ENCODE data around the gene DLG5.

The DLG5 gene

DNA sequence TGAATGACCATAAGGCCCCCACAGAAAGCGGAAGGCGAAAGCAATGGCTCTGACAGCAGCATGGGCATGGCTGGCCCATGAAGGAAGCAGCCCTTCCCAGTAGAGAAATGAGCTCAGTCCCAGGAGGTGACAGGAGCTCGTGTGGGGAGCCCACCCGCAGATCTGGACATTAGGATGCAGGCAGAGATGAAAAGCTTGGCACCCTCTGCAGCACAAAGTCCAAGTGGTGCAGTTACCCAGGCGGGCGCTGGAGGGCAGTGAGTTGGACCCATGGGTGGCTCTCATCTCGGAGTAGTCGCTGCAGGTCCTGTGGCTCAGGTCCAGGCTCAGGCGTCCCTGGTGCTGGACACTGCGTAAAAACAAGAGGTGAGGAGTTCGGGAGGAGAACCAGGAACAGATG is 109.0 kb downstream of the DLG5 start:
- DNase-seq, result no peak

DNA sequence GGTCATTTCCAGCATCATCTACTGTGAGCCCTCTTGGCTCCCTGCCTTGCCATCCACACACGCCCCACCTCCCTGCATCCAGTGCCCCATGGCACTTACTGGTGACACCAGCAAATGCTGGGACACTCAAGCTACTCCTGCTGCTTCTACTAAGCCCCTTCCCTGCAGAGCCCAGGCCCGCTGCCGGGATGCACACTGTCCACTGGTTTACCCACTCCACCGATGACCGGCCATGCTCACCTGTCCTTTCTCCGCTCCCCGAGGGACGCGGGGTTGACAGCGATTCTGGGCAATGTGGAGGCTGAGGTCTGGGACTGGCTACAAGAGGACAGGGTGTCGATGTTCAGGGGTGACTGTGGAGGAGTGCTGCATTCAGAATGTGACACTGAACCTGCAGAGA is 110.2 kb downstream of the DLG5 start:
- DNase-seq, result no peak

DNA sequence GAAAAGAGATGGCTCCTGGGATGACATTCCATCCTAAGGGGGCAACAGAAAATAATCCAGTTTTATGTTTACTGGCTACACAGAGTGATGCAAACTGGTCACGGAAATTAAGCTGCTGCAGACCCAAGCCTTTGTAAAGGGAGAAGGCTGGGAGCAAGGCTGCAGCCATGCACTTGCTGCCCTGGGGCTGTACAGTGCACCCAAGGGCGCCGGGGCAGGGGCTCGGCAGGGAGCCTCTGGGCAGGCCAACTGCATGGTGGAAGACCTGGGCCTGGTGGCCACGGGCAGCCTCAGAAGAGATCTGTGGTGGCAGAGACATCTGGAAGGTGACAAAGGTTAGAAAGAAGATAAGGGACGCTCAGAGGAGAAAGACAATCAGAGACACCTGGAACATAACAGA is 113.8 kb downstream of the DLG5 start:
- DNase-seq, result no peak

DNA sequence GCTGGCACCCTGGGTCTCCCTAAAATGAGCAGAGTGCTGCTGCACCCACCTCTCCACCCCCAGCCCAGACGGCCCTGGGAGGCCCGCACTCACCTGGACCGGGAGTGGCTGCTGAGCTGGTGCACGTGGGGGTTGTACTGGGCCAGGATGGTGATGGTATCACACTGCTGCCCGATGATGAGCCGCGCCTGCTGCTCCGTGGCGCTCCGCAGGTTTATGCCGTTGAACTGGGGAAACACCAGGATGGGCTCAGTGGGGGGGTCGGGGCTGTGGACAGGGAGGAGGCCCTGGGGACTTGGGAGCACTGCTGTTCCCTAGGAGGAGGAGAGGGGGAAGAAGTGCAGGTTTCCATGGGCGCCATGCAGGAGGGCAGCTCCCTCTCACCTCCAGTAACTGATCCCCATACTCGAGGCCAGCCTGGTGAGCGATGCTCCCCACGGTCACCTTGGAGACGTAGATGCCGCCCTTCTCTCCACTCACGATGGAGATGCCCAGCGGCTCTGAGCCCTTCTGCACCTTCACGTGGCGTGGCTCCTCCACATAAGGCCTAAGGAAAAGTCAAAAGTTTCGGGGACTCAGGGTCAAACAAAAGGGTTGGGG is 114.6 kb downstream of the DLG5 start:
- no peak for DNase-seq

DNA sequence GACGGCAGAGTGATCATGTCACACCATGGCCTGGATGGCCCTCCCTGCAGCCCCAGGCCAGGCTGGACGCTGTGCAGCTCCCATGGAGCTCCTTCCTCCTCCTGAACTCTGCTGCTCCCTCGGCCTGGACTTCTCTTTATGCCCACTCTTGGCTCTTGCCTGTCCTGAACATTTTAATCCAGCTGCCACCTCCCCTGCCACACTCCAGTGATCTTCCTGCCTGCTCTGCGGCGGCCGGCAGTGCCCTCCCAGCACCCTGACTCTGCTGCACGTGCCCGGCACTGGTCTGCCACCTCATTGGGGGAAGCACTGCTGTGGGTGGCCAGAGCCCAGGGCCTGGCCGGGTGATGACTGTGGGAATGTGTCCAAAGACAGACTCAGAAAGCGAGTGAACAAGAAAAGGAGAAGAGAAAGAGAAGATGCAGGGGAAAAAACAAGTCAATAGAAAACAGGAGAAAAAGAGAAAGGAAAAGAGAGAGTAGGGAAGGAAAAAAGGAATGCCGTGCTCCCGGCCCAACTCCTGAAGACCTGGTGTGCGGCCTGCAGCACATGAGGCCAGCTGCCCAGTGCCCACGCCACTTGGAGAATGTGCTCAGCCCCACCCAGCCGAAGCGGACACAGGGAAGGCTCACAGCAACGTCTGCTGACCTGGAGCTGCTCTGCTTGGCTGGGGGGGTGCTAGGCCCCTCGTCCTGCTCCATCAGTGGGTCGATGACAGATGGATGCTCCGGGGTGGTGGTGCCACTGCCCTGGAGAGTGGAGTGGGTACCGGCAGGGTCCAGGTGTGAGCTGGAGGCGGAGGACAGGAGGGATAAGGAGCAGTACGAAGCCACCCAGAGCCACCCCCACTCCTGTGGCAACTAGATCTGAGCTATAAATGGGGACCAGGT is 115.9 kb downstream of the DLG5 start:
- DNase-seq, result no peak

DNA sequence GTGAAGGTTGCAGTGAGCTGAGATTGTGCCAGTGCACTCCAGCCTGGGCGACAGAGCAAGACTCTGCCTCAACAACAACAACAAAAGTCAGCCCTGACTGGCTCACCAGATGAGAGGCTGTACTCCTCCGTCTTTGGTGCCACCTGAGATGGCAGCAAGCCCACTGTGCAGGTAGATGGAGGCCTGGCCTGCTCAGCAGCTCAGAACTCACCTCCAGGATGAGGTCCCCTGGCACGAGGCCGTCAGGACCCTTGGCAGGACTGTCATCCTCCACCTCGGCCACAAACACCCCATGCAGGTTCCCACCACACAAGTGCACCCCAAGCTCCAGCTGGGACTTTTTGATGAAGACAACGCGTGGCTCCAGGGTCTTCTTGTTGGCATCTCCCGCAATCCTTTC is 117.2 kb downstream of the DLG5 start:
- no peak for DNase-seq

DNA sequence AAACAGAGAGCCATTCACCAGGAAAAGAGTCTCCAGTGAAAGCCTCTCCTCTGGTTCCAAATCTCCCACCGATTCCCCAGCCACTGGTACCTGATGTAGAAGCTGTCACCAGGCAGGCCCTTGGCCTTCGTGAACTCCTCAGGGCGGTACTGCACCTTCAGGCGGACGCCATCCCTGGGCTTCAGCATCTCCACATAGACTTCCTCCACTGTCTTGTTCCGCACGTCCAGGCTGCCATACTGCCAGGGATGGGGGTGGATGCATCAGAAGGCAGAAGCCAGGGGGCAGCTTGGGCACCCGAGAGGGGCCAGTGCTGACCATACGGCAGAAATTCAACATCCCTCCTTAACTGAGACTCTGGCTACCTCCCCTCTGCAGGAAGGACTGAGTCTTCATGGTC is 118.8 kb downstream of the DLG5 start:
- no peak for DNase-seq

DNA sequence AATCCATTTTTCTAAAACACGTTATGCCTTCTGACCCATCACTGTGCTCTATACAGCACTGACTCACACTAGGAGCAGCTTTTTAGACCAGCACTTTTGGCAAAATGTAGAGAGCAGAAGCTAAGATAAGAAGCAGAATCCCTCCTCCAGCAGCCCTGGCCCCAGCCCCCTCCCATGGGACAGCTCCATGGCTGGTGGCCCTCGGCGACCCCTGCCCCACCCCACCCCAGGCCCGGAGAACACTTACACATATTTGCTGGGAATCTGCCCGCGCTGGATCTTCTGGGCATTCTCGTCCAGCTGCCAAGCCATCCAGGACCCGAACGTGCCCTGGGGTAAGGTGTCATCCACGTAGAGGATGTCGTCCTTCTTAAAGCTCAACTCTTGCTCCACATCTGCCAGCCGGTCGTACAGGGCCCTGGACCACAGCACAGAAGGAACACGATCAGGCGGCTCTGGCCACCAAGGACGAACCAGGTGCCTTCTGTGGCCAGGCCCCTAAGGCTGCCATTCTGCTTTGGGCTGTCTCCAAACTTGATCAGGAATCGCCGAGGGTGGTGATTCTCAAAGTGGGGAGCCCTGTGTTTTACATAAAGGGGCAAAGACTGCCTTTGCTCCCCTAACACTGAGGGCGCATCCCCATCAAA is 119.9 kb downstream of the DLG5 start:
- DNase-seq, result no peak

DNA sequence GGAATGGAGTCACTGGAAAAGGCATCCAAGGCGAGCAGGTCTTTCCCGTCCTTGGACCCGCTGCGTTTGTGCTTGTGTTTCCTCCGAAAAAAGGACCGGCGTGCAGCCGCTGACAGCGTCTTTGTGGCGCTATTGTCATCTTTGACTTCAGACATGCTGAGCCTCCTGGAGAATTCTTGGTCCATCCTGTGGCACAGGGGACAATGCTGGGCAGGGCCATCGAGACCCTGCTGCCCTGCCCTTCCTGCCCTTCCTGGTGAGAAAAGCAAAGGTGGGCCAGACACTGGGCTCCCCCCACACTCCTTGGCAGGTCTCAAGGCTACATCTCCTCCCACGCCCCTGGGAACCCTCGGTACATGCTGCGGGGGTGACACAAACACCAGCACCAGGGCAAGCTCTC is 120.9 kb downstream of the DLG5 start:
- no peak for DNase-seq

DNA sequence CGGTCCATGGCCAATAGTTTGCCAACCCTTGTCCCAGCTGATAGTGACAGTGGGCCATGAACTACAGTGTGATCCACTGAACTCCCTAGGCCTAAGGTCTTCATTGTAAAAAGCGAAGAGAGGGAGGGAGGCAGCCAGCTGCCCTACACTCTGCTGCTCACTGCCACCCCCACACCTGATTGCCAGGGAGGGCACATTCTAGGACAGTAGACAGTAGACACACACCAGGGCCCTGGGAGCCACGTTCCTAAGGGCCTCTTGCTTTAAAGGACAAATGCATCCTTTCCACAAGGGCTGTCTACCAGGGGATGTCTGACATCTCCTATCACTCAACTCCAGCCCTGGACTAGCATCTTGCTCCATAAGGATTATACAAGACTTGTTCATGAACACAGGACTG is 122.2 kb downstream of the DLG5 start:
- no peak for DNase-seq

DNA sequence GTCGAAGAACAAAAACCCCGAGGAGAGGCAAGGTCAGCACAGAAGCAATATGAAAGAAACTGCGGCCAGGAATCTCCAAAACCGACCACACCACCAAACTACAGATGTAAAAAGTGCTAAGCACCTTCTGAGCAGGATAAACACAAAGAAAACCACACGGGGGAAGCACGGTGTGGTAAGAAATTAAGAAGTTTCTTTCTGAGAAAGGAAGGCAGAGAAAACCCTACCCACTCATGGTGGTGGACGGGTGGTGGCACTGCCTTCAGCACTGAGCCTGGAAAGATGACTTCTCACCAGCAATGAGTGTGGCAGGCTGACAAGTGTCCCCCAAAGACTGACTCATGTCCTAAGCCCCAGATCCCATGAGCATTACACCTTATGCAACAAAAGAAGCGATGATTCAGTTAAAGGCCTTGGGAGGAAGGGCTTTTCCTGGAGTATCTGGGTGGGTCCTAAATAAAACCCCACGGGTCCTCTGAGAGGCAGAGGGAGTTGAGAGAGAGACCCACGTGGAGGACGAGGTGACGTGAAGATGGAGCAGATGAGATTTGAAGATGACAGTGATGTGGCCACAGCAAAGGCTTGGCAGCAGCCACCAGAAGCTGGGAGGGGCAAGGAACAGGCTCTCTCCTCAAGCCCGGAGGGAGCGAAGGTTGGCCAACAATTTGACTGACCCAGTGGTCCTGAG is 124.9 kb downstream of the DLG5 start:
- no peak for DNase-seq

DNA sequence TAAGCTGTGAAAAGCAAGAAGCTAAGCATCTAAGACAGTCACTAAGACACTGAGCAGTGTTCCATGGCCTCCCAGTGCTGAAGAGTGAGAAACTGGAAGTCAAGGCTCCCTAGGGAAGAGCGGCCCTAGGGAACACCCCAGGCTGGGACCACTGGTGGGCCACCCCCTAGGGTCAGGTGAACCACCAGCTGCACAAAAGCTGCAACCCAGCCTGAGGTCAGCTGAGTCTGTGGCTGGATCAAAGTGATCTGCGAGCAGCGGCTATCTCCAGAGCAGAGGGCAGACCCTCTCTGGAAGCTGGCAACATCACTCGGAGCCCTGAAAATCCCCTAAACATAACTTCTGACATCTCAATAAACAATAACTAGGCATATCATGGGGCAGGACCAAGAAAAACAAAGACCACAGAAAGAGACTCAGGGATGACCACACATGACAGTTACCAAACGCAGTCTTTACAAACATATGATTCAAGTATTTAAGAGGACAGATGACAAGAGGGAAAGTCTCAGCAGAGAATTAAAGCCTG is 125.8 kb downstream of the DLG5 start:
- no peak for DNase-seq

DNA sequence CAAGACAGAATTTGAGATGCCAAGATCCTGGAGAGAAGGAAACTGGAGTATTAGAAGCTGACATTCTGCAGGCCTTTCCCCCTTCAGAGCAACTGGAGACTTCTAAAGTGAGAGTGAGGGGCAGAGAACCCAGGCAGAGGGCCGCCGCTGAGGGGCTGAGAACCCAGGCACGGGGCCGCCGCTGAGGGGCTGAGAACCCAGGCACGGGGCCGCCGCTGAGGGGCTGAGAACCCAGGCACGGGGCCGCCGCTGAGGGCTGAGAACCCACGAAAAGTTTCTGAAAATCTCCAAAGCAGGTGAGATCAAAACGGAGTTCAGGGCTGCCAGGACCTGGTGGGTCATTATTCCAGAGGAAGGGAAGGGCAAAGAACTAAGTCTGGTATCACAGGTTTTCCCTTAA is 126.2 kb downstream of the DLG5 start:
- no peak for DNase-seq

DNA sequence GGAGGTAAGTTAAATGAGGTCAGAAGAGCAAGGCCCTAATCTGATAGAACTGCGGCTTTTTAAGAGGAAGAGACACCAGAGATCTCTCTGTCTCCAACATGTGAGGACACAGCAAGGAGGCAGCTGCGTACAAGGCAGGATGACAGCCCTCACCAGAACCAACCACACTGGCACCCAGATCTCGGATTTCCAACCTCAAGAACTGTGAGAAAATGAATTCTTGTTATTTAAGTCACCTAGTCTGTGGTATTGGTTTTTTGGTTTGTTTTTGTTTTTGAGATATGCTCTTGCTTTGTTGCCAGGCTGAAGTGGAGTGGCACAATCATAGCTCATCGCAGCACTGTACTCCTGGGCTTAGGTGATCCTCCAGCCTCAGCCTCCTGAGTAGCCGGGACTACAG is 127.2 kb downstream of the DLG5 start:
- DNase-seq, result no peak

DNA sequence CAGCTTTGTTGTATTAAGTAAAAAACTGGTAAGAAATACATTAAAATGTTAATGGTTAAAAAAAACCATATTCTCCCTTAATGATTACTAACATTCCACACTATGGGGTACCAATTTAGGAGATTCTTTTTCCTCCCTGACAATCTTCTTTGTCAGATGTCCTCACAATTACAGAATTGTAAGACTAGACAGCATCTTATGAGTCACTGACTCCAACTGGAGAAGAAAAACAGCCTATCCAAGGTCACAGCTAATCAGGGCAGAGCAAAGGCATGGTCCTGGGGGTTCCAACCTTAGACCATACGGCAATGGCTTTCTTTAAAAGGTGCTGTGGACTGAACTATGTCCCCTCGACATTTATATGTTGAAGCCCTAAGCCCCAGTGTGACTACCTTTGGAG is 127.6 kb downstream of the DLG5 start:
- DNase-seq, result no peak

DNA sequence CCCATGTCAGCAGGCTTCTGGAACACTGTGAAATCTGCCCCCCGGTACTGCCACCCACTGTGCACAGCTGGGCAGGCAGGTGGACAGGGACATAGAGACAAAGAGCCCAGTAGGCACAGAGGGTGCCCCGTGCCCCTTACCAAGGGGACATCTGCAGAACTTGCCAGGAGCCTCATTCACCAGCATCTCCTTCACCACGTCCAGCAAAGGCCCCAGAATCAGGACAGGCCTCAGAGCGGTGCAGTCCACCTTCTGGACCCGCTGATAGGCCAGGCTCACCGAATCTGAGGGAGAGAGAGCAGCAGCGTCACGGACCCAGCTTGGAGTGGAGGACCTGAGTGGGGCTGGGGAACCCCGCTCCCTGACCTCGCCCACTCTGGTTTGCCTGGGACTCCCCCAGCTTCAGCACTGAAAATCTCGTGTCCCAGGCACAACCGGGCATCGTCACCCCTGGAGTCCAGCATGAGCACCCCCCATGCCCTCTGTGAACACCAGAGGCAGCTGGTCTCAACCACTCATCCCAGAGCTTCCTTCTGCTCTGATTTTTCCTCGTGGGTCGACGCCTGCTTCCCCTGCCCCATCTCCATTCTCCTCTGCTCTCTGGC is 130.1 kb downstream of the DLG5 start:
- no peak for DNase-seq

DNA sequence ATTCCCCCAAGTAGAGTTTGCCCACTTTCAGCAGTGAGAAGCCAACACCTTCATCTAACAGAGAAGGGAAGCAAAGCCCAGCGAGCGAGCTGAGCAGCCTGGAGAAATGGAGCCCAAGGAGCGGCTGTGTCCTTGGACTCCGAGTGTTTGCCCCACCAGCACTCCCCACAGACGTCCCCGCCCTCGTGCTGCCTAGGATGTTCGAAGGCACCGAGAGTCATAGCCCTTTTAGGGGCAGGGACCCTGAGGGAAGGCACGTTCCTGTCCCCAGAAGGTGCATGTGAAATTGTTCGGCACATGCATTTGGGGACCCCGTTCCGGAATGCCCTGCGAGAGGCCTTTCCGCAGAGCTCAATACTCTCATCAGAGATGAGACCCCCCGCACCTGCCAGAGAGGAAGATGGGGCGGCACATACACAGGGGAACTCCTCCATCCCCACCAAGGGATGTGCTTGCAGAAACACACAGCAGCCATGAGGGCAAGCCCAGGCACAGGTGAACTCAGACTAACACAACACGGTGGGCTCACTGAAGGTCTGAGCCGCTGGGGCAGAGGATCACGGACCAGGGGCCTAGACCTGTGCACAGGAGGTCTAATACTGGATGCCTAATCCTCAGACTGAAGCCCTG is 131.0 kb downstream of the DLG5 start:
- no peak for DNase-seq

DNA sequence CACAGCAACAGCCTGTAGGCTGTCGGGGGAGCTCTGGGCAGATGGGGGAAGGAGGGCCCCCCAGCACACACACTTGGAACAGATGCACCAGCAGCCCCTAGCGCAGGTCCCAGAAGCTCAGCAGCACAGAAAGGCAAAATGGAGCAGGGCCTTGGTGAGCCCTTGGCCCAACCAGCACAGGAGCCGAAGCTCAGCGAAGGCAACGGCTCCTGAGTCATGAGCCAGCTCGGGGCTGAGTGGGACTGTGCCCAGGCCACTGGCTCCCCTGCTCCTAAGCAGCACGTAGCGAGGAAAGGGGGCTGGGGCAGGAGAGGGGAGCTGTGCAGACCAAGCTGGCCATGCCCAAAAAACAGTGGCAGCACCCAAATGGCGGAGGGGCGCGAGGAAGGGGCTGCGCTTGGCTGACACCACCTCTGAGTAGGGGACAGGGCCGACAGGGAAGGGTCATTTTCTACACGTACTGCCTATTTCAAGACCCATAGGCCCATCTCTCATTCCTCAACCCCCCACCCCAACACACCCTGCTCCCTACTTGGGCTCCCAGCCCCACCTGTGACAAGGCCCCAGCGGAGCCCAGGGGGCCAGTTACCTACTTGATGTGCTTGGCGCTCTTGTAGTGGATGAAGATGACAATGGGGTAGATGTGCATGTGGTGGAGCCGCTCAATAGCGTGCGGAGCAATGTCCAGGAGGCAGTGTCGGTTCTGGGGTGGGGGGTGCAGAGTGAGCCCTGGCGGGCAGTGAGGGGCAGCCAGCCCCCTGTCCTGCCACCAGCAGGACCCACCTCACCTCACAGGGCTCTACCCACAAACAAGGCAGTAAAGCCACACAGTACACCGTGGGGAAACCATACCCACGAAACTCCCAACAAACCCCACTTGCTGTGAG is 132.1 kb downstream of the DLG5 start:
- no peak for DNase-seq

DNA sequence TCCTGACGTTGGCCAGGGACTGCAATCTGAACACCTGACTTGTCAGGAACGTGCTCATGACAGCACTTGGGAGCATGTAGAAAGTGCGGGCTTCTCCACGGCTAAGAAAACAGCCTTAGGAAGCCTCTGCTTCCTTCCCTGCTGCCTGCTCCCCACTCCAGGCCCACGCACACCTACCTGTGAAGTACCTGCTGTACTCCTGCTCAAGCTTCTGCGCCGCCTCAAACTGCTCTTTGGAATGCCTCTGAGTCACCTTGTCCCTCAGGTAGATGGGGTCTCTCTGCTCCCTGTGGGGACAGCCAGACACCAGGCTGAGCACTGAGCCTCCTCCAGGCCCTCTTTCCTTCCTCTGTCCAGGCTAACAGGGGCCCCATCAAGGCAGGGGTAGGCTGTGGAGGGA is 132.7 kb downstream of the DLG5 start:
- DNase-seq, result no peak

DNA sequence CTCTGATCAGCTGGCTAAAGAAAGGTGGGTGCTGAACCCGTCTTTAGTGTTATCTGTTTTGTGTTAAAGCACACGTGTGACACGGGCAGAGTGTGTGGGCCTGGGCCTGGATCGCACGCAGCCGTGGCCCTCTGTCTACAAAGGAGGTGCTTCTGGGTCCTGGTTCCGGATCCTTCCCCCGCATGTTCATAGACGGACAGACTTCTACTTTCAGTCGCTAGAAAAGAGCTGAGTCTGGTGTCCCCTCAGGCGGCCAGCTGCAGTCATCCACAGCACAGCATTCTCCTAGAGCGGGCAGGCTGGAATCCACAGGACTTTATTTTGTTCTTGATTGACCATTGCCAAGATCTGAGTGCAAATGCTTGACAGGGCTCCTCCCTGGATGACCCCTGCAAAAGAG is 134.4 kb downstream of the DLG5 start:
- no peak for DNase-seq

DNA sequence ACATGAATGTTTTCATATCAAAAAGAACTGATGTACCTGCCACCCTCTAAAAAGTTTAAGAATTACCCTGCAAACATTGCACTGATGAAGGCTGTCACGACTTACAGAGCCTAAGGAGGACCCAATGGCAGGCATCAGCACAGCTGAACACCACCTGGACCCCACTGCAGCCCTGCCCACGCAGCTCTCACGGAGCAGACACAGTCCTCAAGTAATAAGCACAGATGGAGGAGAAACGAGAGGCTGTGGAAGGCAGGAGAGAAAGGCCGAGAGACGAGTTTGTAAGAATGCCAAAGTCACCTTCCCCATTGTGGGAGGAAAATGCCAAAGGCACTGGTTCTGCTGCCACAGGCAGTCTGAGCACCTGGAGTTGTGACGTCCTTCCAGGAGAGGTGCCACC is 135.0 kb downstream of the DLG5 start:
- DNase-seq, result no peak

All from NCI-H1105 treated with DMSO at 0.1 percent for 48 hours (cell line).